HCT116 (cell line): Measurements from ENCODE around the gene PSTPIP1. TPM values are rescaled to one million over a fixed set of nuclear protein-coding genes. Genes with fewer than 3 reads are reported as not detected.

Experiments used
- ATAC-seq: fragments of 200-7000 bp; cut with Tn5 transposase; 2 replicates; pipeline ENCODE4 v1.9.1; 2020; ENCODE audit warnings: mild to moderate bottlenecking, moderate library complexity
- BruUV-seq: library from RNA; stranded (reverse); fragments of 400-500 nt; replicated peaks from 2 replicates; lab custom pipeline; 2021; lab: Mats Ljungman, UMichigan
- CTCF ChIA-PET: fragments of 300-600 bp; sonication (Branson Sonifier 250); formaldehyde crosslinking; loops from one replicate; lab custom pipeline; 2021; ENCODE audit warnings: antibody characterized with exemption; lab: Charles Lee
- POLR2A ChIA-PET: fragments of 300-600, 350-600 bp; sonication (Branson Sonifier 250); formaldehyde crosslinking; loops from one replicate; lab custom pipeline; 2021; ENCODE audit warnings: antibody characterized with exemption; lab: Charles Lee
- RAD21 ChIA-PET, 2 experiments: fragments of 300-600 bp; sonication (Branson Sonifier 250); formaldehyde crosslinking; loops; one replicate each; lab custom pipeline; 2023; ENCODE audit warnings: low total read pairs in 2 of 2; ENCODE audit not compliant: uncharacterized antibody in 2 of 2, unreplicated experiment in 2 of 2, low non-redundant PET in 1 of 2; lab: Charles Lee
- DNase-seq: peaks from one replicate; pipeline ENCODE4 v3.0.0-alpha.2; 2010; ENCODE audit warnings: low read depth, low spot score
- H2AFZ ChIP-seq: fragments of 200-600 bp; shearing (Covaris generic), sonication (generic); 2 replicates; pipeline ENCODE4 v1.6.1; 2017; ENCODE audit warnings: low read depth, mixed run types, mixed read lengths, antibody characterized with exemption, low read length; ENCODE audit not compliant: poor library complexity, severe bottlenecking
- H3K27ac ChIP-seq: 2 replicates; pipeline ENCODE4 v1.5.1; 2012; ENCODE audit warnings: low read depth, low read length
- H3K27me3 ChIP-seq: fragments of 200-600 bp; sonication (generic); 2 replicates; pipeline ENCODE4 v1.6.1; 2016; ENCODE audit warnings: mixed run types, low read length, mixed read lengths; ENCODE audit not compliant: insufficient read depth
- H3K36me3 ChIP-seq, 2 experiments: fragments of 200-500 bp in 1 of 2; fragments of 200-600 bp in 1 of 2; sonication (Bioruptor generic) in 1 of 2; sonication (generic) in 1 of 2; 2 replicates each; pipeline versions ENCODE4 v1.5.1 to v1.6.1; 2014 to 2016; ENCODE audit warnings: low read length in 2 of 2, inconsistent platforms in 1 of 2, mixed read lengths in 1 of 2, mixed run types in 1 of 2; ENCODE audit not compliant: insufficient read depth in 2 of 2, control insufficient read depth in 1 of 2
- H3K4me1 ChIP-seq, 2 experiments: fragments of 200-600 bp in 1 of 2; sonication (generic) in 1 of 2; 2 replicates each; pipeline versions ENCODE4 v1.5.1 to v1.6.1; 2012 to 2017; ENCODE audit warnings: low read length in 2 of 2, inconsistent platforms in 1 of 2, mild to moderate bottlenecking in 1 of 2, mixed read lengths in 1 of 2, mixed run types in 1 of 2, moderate library complexity in 1 of 2; ENCODE audit not compliant: insufficient read depth in 2 of 2, control insufficient read depth in 1 of 2
- H3K4me2 ChIP-seq: fragments of 200-600 bp; sonication (generic); 2 replicates; pipeline ENCODE4 v1.6.1; 2017; ENCODE audit warnings: mixed run types, low read length, mixed read lengths
- H3K4me3 ChIP-seq, 2 experiments: fragments of 200-600 bp in 1 of 2; sonication (generic) in 1 of 2; replicated peaks in 1 of 2; 2 replicates each; pipeline ENCODE4 v1.5.1; 2011 to 2016; ENCODE audit warnings: low read length in 2 of 2, control low read depth in 1 of 2, low read depth in 1 of 2, mild to moderate bottlenecking in 1 of 2, mixed read lengths in 1 of 2, mixed run types in 1 of 2
- H3K79me2 ChIP-seq: fragments of 200-600 bp; sonication (generic); 2 replicates; pipeline ENCODE4 v1.6.1; 2017; ENCODE audit warnings: mild to moderate bottlenecking, mixed run types, low read length, moderate library complexity, mixed read lengths; ENCODE audit not compliant: insufficient read depth
- H3K9ac ChIP-seq: fragments of 200-600 bp; sonication (generic); 2 replicates; pipeline ENCODE4 v1.6.1; 2016; ENCODE audit warnings: low read length, mixed read lengths
- H3K9me2 ChIP-seq: fragments of 200-600 bp; sonication (generic), shearing (Covaris generic); 2 replicates; pipeline ENCODE4 v1.6.1; 2017; ENCODE audit warnings: mixed run types, mild to moderate bottlenecking, moderate library complexity; ENCODE audit not compliant: insufficient read depth
- H3K9me3 ChIP-seq, 2 experiments: fragments of 200-500 bp in 1 of 2; fragments of 200-600 bp in 1 of 2; sonication (Bioruptor generic) in 1 of 2; sonication (generic) in 1 of 2; 2 replicates each; pipeline ENCODE4 v1.6.1; 2014 to 2017; ENCODE audit warnings: low read length in 2 of 2, mixed read lengths in 2 of 2, inconsistent platforms in 1 of 2, low read depth in 1 of 2, mild to moderate bottlenecking in 1 of 2, mixed run types in 1 of 2, moderate library complexity in 1 of 2; ENCODE audit not compliant: control insufficient read depth in 1 of 2, insufficient read depth in 1 of 2
- H4K20me1 ChIP-seq: fragments of 200-600 bp; sonication (generic), shearing (Covaris generic); 2 replicates; pipeline ENCODE4 v1.6.1; 2017; ENCODE audit warnings: mixed run types, mild to moderate bottlenecking, moderate library complexity; ENCODE audit not compliant: insufficient read depth
- ATF3 ChIP-seq: IDR thresholded peaks from 2 replicates; pipeline ENCODE4 v1.6.1; 2012
- CEBPB ChIP-seq: IDR thresholded peaks from 2 replicates; pipeline ENCODE4 v1.6.1; 2012; ENCODE audit warnings: low read depth
- EGR1 ChIP-seq: IDR thresholded peaks from 2 replicates; pipeline ENCODE4 v1.6.1; 2012; ENCODE audit warnings: low read depth
- EZH2 ChIP-seq: fragments of 200-600 bp; sonication (generic); IDR thresholded peaks from 2 replicates; pipeline ENCODE4 v1.6.1; 2017; ENCODE audit warnings: antibody characterized with exemption, mixed run types
- EZH2phosphoT487 ChIP-seq: fragments of 200-600 bp; IDR thresholded peaks from 2 replicates; pipeline ENCODE4 v1.6.1; 2018; ENCODE audit warnings: antibody characterized with exemption, borderline replicate concordance
- FOSL1 ChIP-seq: IDR thresholded peaks from 2 replicates; pipeline ENCODE4 v1.6.1; 2012; ENCODE audit warnings: low read depth
- POLR2A ChIP-seq: IDR thresholded peaks from 2 replicates; pipeline ENCODE4 v1.7.0; 2011; ENCODE audit warnings: borderline replicate concordance; ENCODE audit not compliant: insufficient read depth, insufficient read length; ENCODE audit errors: extremely low read depth
- POLR2AphosphoS5 ChIP-seq: IDR thresholded peaks from 2 replicates; pipeline ENCODE4 v1.6.1; 2011; ENCODE audit warnings: mild to moderate bottlenecking, low read depth, low read length, moderate library complexity
- RAD21 ChIP-seq: IDR thresholded peaks from 2 replicates; pipeline ENCODE4 v1.6.1; 2012; ENCODE audit warnings: low read depth, mild to moderate bottlenecking
- REST ChIP-seq: IDR thresholded peaks from 2 replicates; pipeline ENCODE4 v1.6.1; 2012; ENCODE audit warnings: low read depth
- SIN3A ChIP-seq: IDR thresholded peaks from 2 replicates; pipeline ENCODE4 v1.6.1; 2012; ENCODE audit warnings: low read depth
- SP1 ChIP-seq: IDR thresholded peaks from 2 replicates; pipeline ENCODE4 v1.6.1; 2012; ENCODE audit warnings: low read depth
- SRF ChIP-seq: IDR thresholded peaks from 2 replicates; pipeline ENCODE4 v1.6.1; 2012; ENCODE audit warnings: low read depth
- TCF7L2 ChIP-seq: IDR thresholded peaks from 2 replicates; pipeline ENCODE4 v1.7.0; 2011; ENCODE audit warnings: borderline replicate concordance, inconsistent platforms; ENCODE audit not compliant: insufficient read depth, insufficient read length; ENCODE audit errors: extremely low read depth
- YY1 ChIP-seq: IDR thresholded peaks from 2 replicates; pipeline ENCODE4 v1.6.1; 2011; ENCODE audit warnings: low read length, low read depth, moderate library complexity, mild to moderate bottlenecking; ENCODE audit not compliant: insufficient replicate concordance; ENCODE audit errors: extremely low read depth
- ZBTB33 ChIP-seq: IDR thresholded peaks from 2 replicates; pipeline ENCODE4 v1.6.1; 2011; ENCODE audit warnings: mild to moderate bottlenecking, low read length, moderate library complexity; ENCODE audit not compliant: insufficient replicate concordance; ENCODE audit errors: extremely low read depth
- ZFX ChIP-seq: fragments of 450-650 bp; IDR thresholded peaks from 2 replicates; pipeline ENCODE4 v1.6.1; 2017
- intact Hi-C: fragments of 100-400 bp; cut with micrococcal nuclease; formaldehyde crosslinking; loops from 2 replicates; pipeline ENCODE4 v1.10.0; 2022
- total RNA-seq: library from RNA; stranded (reverse); gene quantifications from one replicate; pipeline ENCODE4 v1.2.1, GENCODE V29; 2021; ENCODE audit not compliant: unreplicated experiment

Gene PSTPIP1
- total RNA-seq, 1 experiment from 2014 or later = 0.79 TPM

- Histone ChIP-seq H3K4me1 (peaks cover 8 to 15% of the 10 kb centered on the region in 2 experiments), H3K36me3 (no peaks in the 10 kb centered on the region)
- CTCF ChIA-PET = interaction anchor here (1.7 kb wide), 1 partner anchor 12 kb away, joined by 8 read pairs; no protein-coding TSS in a partner anchor
These were observed 17.3 kb downstream of the PSTPIP1 start for GRCh38 chr15:77012117-77012712.

More at GRCh38 chr15:77012117-77012712, 17.3 kb downstream of the PSTPIP1 start:
- RAD21 ChIA-PET = no interaction called here
- Histone ChIP-seq H3K27me3 (no peaks in the 10 kb centered on the region), H4K20me1 (no peaks in the 10 kb centered on the region), H3K4me2 (no peak overlapping the region), H3K9ac (no peak overlapping the region), H3K4me3 (no peak overlapping the region), H3K9me3 (no peaks in the 10 kb centered on the region), H3K9me2 (no peaks in the 10 kb centered on the region), H3K27ac (no peak overlapping the region), H3K79me2 (no peaks in the 10 kb centered on the region), H2AFZ (no peak overlapping the region)
- intact Hi-C loops = no loop called here
- ATAC-seq = no peak
- no TSS peak for BruUV-seq
- no peak for DNase-seq
- POLR2A ChIA-PET = no interaction called here
- no peak for TF ChIP-seq POLR2A
- no peak for TF ChIP-seq ZBTB33
- TF ChIP-seq YY1 = no peak
- no peak for TF ChIP-seq ATF3
- TF ChIP-seq EZH2phosphoT487 = no peak
- TF ChIP-seq EGR1 = no peak
- no peak for TF ChIP-seq CEBPB
- TF ChIP-seq ZFX = no peak
- TF ChIP-seq FOSL1 = no peak
- TF ChIP-seq SIN3A = no peak
- TF ChIP-seq EZH2 = no peak
- no peak for TF ChIP-seq TCF7L2
- no peak for TF ChIP-seq SRF
- no peak for TF ChIP-seq REST
- no peak for TF ChIP-seq SP1
- TF ChIP-seq POLR2AphosphoS5 = no peak
- TF ChIP-seq RAD21 = no peak
- TF ChIP-seq, all 23 proteins: peak for 0
